A673 (cell line): ENCODE measurements around the gene SNTG2. TPM values are rescaled to one million over a fixed set of nuclear protein-coding genes. Genes with fewer than 3 reads are reported as not detected.

Experiments
- BruUV-seq: library from RNA; stranded (reverse); fragments of 400-500 nt; replicated peaks from 2 replicates; lab custom pipeline; 2021; lab: Mats Ljungman, UMichigan
- CTCF ChIA-PET: fragments of 300-600 bp; sonication (Branson Sonifier 250); formaldehyde crosslinking; loops from one replicate; lab custom pipeline; 2022; ENCODE audit warnings: antibody characterized with exemption; lab: Charles Lee
- POLR2A ChIA-PET: fragments of 300-600 bp; sonication (Branson Sonifier 250); formaldehyde crosslinking; loops from one replicate; lab custom pipeline; 2022; ENCODE audit warnings: antibody characterized with exemption; ENCODE audit not compliant: low non-redundant PET; lab: Charles Lee
- DNase-seq: peaks from one replicate; pipeline ENCODE4 v3.0.0-alpha.2; 2015; ENCODE audit warnings: low spot score
- H3K27ac ChIP-seq: fragments of 200-600 bp; sonication (generic); 2 replicates; pipeline ENCODE4 v1.5.1; 2016; ENCODE audit warnings: mixed run types, low read depth, mild to moderate bottlenecking, mixed read lengths, antibody characterized with exemption, low read length; ENCODE audit not compliant: poor library complexity, severe bottlenecking
- H3K27me3 ChIP-seq: fragments of 200-600 bp; sonication (generic); replicated peaks from 2 replicates; pipeline ENCODE4 v1.6.1; 2017; ENCODE audit warnings: mixed run types, low read depth, mild to moderate bottlenecking, mixed read lengths, antibody characterized with exemption, low read length; ENCODE audit not compliant: insufficient read depth, poor library complexity
- H3K36me3 ChIP-seq: fragments of 200-600 bp; sonication (generic); 2 replicates; pipeline ENCODE4 v1.6.1; 2016; ENCODE audit warnings: mixed run types, mild to moderate bottlenecking, mixed read lengths, antibody characterized with exemption, low read length; ENCODE audit not compliant: insufficient read depth, poor library complexity, severe bottlenecking
- H3K4me1 ChIP-seq: fragments of 200-600 bp; sonication (generic); 2 replicates; pipeline ENCODE4 v1.6.1; 2017; ENCODE audit warnings: mixed run types, mild to moderate bottlenecking, mixed read lengths, antibody characterized with exemption, low read length; ENCODE audit not compliant: insufficient read depth, poor library complexity, severe bottlenecking
- H3K4me3 ChIP-seq: fragments of 200-600 bp; sonication (generic); 2 replicates; pipeline ENCODE4 v1.5.1; 2016; ENCODE audit warnings: low read depth, mixed run types, mild to moderate bottlenecking, mixed read lengths, low read length; ENCODE audit not compliant: poor library complexity, severe bottlenecking
- H3K9me3 ChIP-seq: fragments of 200-600 bp; sonication (generic); 2 replicates; pipeline ENCODE4 v1.6.1; 2016; ENCODE audit warnings: mixed run types, low read depth, mild to moderate bottlenecking, mixed read lengths, antibody characterized with exemption, low read length; ENCODE audit not compliant: poor library complexity, severe bottlenecking
- CTCF ChIP-seq: fragments of 300-800, 200-600 bp; sonication (generic); conservative IDR thresholded peaks from 2 replicates; pipeline ENCODE4 v1.5.1; 2017; ENCODE audit warnings: low read depth, mild to moderate bottlenecking, antibody characterized with exemption, low read length, moderate library complexity, mixed read lengths
- EZH2 ChIP-seq: fragments of 200-600 bp; sonication (generic); IDR thresholded peaks from 2 replicates; pipeline ENCODE4 v1.6.1; 2017; ENCODE audit warnings: borderline replicate concordance, low read depth, mild to moderate bottlenecking, mixed read lengths, antibody characterized with exemption, low read length; ENCODE audit not compliant: poor library complexity, severe bottlenecking
- intact Hi-C: fragments of 100-400 bp; cut with micrococcal nuclease; formaldehyde crosslinking; loops from one replicate; pipeline ENCODE4 v1.10.0; 2022; ENCODE audit not compliant: unreplicated experiment
- total RNA-seq: library from RNA; stranded (reverse); gene quantifications from 2 replicates; pipeline ENCODE4 v1.2.3, GENCODE V29; 2021

The SNTG2 gene
- total RNA-seq, 1 experiment from 2014 or later = 3.7 TPM

DNA sequence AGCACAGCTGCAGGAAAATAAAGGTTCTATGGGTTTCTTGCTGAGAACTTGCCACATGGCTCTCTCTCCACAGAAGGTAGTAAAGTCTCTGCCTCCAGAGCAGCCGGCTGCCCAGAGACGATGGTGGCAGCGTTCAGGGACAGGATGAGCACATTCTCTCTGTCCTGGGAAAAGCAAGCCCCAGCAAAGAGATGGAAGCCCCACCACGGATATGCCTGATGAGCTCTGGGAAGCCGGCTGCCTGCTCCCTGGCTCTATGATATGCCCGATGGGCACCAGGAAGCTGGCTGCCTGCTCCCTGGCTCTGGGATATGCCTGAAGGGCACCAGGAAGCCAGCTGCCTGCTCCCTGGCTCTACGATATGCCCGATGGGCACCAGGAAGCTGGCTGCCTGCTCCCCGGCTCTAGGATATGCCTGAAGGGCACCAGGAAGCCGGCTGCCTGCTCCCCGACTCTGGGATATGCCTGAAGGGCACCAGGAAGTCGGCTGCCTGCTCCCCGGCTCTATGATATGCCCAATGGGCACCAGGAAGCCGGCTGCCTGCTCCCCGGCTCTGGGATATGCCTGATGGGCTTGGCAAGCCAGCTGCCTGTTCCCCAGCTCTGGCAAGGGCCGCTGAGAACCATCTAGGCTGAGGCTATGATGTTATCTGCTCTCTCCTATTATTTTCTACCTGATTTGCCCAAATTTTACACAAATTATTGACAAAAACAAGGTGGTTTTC, 21.5 kb upstream of the SNTG2 start:
- Histone ChIP-seq H3K36me3 (no peaks in the 10 kb centered on the region), H3K27me3 (no peaks in the 10 kb centered on the region), H3K4me1 (no peaks in the 10 kb centered on the region), H3K27ac (no peak overlapping the region), H3K9me3 (no peaks in the 10 kb centered on the region), H3K4me3 (no peak overlapping the region)
- DNase-seq = no peak
- intact Hi-C loops = no loop called here
- no peak for TF ChIP-seq EZH2
- no peak for TF ChIP-seq CTCF
- ChIA-PET CTCF (interaction anchor here (0.6 kb wide), 1 partner anchor 25 kb away, joined by 4 read pairs; no protein-coding TSS in a partner anchor), POLR2A (no interaction called here)
- BruUV-seq = no TSS peak

DNA sequence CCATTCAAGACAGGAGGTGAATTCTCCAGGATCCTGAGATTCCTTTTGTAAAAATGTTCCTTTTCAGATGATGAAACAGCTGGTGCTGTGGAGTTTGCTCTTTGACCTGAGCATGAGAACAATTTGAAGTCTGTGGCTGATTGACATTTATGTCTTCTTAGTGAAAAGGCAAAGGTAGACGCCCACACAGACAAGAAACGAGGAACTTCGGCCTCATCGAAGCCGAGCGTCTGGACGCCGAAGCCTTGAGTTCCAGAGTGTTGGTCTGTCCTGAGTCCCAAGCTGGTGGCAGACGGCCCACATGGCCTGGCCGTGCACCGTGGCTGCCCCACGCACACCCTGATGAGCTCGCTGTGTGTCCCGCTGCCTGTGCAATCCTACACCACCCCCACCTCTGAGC, 20.7 kb upstream of the SNTG2 start:
- no peak for TF ChIP-seq EZH2
- no peak for TF ChIP-seq CTCF

DNA sequence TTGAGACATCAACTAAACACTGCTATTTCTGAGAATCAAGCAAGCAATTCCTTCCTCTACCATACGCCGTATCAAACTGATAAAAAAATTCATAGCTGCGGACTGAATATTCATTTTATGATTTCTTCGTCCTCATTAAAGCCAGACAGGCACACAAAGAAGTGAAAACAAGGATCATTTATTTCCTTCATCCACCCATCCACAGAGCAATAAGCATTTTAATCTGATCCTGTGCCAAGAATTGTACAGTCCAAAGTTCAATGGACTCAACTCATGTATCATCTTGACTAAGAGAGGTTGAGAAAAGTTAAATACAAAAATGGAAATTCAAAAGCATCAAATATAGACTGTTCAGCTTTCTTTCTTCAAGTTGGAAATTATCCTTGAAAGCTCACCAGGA, 19.7 kb upstream of the SNTG2 start:
- no peak for TF ChIP-seq CTCF
- TF ChIP-seq EZH2 = no peak
- Histone ChIP-seq H3K4me3 (no peak overlapping the region), H3K4me1 (no peaks in the 10 kb centered on the region), H3K27ac (no peak overlapping the region), H3K27me3 (no peaks in the 10 kb centered on the region), H3K36me3 (no peaks in the 10 kb centered on the region), H3K9me3 (no peaks in the 10 kb centered on the region)
- no peak for DNase-seq
- ChIA-PET CTCF (no interaction called here), POLR2A (no interaction called here)
- no TSS peak for BruUV-seq
- intact Hi-C loops = no loop called here

More for the DNA sequence above, 20.7 kb upstream of the SNTG2 start:
- Histone ChIP-seq H3K27me3 (no peaks in the 10 kb centered on the region), H3K4me1 (no peaks in the 10 kb centered on the region), H3K36me3 (no peaks in the 10 kb centered on the region), H3K27ac (no peak overlapping the region), H3K9me3 (no peaks in the 10 kb centered on the region), H3K4me3 (no peak overlapping the region)
- no peak for DNase-seq
- CTCF ChIA-PET = no interaction called here
- intact Hi-C loops = no loop called here
- no TSS peak for BruUV-seq
- POLR2A ChIA-PET = no interaction called here
